ENCODE measurements around the gene TRPM3.

Gene TRPM3

GRCh38 chr9:70888471-70888870 is 232.9 kb downstream of the TRPM3 start:
- no peak overlapping the region for H3K4me2 ChIP-seq (ENCODE audit: low read depth, low read length)
- no peaks in the 10 kb centered on the region for H3K9me3 ChIP-seq (replicated peaks; ENCODE audit: insufficient read depth, low read length)
- H3K9me2 ChIP-seq (replicated peaks; ENCODE audit: insufficient read depth, low read length): no peaks in the 10 kb centered on the region
- H3K27ac ChIP-seq (ENCODE audit: low read length): no peak overlapping the region
- H3K79me2 ChIP-seq (ENCODE audit: low read length): no peaks in the 10 kb centered on the region
- no peak overlapping the region for H2AFZ ChIP-seq (ENCODE audit: low read length)
- no peaks in the 10 kb centered on the region for H3K36me3 ChIP-seq (replicated peaks; ENCODE audit: insufficient read depth, low read length)
- H3K4me1 ChIP-seq (ENCODE audit: low read length): no peaks in the 10 kb centered on the region
- H3K4me3 ChIP-seq (ENCODE audit: low read length): no peak overlapping the region
- H4K20me1 ChIP-seq (ENCODE audit: insufficient read depth, low read length): no peaks in the 10 kb centered on the region
- no peak overlapping the region for H3K9ac ChIP-seq (ENCODE audit: low read length)
- TF ChIP-seq EZH2phosphoT487 (IDR thresholded peaks at IDR 0.05; ENCODE audit: low read length) (no peak), EZH2 (optimal IDR thresholded peaks at IDR 0.05; ENCODE audit: low read depth, low read length) (no peak)
- TF ChIP-seq, protein P1, sequence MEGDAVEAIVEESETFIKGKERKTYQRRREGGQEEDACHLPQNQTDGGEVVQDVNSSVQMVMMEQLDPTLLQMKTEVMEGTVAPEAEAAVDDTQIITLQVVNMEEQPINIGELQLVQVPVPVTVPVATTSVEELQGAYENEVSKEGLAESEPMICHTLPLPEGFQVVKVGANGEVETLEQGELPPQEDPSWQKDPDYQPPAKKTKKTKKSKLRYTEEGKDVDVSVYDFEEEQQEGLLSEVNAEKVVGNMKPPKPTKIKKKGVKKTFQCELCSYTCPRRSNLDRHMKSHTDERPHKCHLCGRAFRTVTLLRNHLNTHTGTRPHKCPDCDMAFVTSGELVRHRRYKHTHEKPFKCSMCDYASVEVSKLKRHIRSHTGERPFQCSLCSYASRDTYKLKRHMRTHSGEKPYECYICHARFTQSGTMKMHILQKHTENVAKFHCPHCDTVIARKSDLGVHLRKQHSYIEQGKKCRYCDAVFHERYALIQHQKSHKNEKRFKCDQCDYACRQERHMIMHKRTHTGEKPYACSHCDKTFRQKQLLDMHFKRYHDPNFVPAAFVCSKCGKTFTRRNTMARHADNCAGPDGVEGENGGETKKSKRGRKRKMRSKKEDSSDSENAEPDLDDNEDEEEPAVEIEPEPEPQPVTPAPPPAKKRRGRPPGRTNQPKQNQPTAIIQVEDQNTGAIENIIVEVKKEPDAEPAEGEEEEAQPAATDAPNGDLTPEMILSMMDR (IDR thresholded peaks at IDR 0.05; ENCODE audit: low read length): no peak
- H3F3A ChIP-seq (ENCODE audit: insufficient read depth, low read length): no peaks in the 10 kb centered on the region
- no peaks in the 10 kb centered on the region for H3K27me3 ChIP-seq (replicated peaks; ENCODE audit: insufficient read depth, low read length)
- DNase-seq: no peak

- Histone ChIP-seq H3K4me3 (ENCODE audit: low read length) (no peak overlapping the region), H3K9me3 (replicated peaks; ENCODE audit: insufficient read depth, low read length) (no peaks in the 10 kb centered on the region), H3K9ac (ENCODE audit: low read length) (no peak overlapping the region), H3F3A (ENCODE audit: insufficient read depth, low read length) (no peaks in the 10 kb centered on the region), H3K79me2 (ENCODE audit: low read length) (no peaks in the 10 kb centered on the region), H4K20me1 (ENCODE audit: insufficient read depth, low read length) (no peaks in the 10 kb centered on the region), H3K9me2 (replicated peaks; ENCODE audit: insufficient read depth, low read length) (no peaks in the 10 kb centered on the region), H3K27ac (ENCODE audit: low read length) (no peak overlapping the region), H3K36me3 (replicated peaks; ENCODE audit: insufficient read depth, low read length) (no peaks in the 10 kb centered on the region), H2AFZ (ENCODE audit: low read length) (no peak overlapping the region), H3K4me2 (ENCODE audit: low read depth, low read length) (no peak overlapping the region), H3K27me3 (replicated peaks; ENCODE audit: insufficient read depth, low read length) (no peaks in the 10 kb centered on the region), H3K4me1 (ENCODE audit: low read length) (no peaks in the 10 kb centered on the region)
- no peak for TF ChIP-seq EZH2phosphoT487 (IDR thresholded peaks at IDR 0.05; ENCODE audit: low read length)
- TF ChIP-seq, protein P1 (IDR thresholded peaks at IDR 0.05; ENCODE audit: low read length): no peak
- no peak for TF ChIP-seq EZH2 (optimal IDR thresholded peaks at IDR 0.05; ENCODE audit: low read depth, low read length)
- no peak for DNase-seq
Observed at GRCh38 chr9:70887826-70888225, 233.6 kb downstream of the TRPM3 start.

DNA sequence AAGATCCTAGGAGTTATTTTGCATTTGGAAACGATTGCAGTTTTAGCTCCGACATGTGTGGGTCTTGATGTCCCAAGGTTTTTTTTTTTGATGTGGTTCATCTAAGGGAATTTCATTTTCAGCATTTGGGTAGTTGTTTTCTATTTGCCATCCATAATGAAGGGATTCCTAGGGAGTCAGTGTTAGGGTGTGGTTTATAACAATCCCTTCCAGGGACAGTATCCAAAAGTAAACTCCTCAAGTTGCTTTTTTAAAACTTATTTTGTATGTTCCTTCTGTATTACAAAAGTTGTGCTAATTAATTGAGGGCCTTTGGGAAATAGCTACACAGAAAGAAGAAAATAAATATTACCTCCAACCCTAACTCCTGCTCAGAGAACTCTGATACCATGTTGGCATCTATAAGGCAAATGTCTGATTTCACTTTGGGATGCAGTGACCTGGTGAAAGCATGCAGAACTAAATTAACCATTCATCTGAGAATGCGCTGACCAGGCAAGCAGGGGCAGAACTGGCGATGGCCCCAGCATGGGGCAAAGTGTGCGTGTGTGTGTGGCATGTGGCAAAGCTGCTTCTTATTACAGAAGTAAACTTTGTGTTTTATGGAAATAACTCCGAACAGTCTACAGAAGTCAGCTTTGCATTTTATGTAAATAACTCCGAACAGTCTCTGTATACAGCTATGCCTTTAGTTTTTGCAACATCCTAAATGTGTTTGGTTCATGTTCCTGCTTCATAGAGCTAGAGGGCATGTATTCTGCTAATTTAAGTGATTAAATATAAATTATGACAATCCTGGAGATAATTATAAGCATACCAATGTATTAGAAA is 237.2 kb downstream of the TRPM3 start:
- Histone ChIP-seq H2AFZ (ENCODE audit: low read length) (no peak overlapping the region), H3K27ac (ENCODE audit: low read length) (no peak overlapping the region), H3K27me3 (replicated peaks; ENCODE audit: insufficient read depth, low read length) (no peaks in the 10 kb centered on the region), H3K9ac (ENCODE audit: low read length) (no peak overlapping the region), H3K79me2 (ENCODE audit: low read length) (no peaks in the 10 kb centered on the region), H3K36me3 (replicated peaks; ENCODE audit: insufficient read depth, low read length) (no peaks in the 10 kb centered on the region), H3K9me2 (replicated peaks; ENCODE audit: insufficient read depth, low read length) (no peaks in the 10 kb centered on the region), H3K4me1 (ENCODE audit: low read length) (no peaks in the 10 kb centered on the region), H3K9me3 (replicated peaks; ENCODE audit: insufficient read depth, low read length) (no peaks in the 10 kb centered on the region), H4K20me1 (ENCODE audit: insufficient read depth, low read length) (no peaks in the 10 kb centered on the region), H3F3A (ENCODE audit: insufficient read depth, low read length) (no peaks in the 10 kb centered on the region), H3K4me2 (ENCODE audit: low read depth, low read length) (no peak overlapping the region), H3K4me3 (ENCODE audit: low read length) (no peak overlapping the region)
- no peak for DNase-seq
- TF ChIP-seq, protein P1 (IDR thresholded peaks at IDR 0.05; ENCODE audit: low read length): no peak
- TF ChIP-seq EZH2phosphoT487 (IDR thresholded peaks at IDR 0.05; ENCODE audit: low read length) (no peak), EZH2 (optimal IDR thresholded peaks at IDR 0.05; ENCODE audit: low read depth, low read length) (no peak)
